ENCODE results near the gene THAP10.
"Not testable (repeated sequence)": the region's sequence is repeated elsewhere in the genome, so short reads cannot be mapped to it uniquely, and the experiment has no call there.

The THAP10 gene

GRCh38 chr15:70876683-70877082, 15.6 kb downstream of the THAP10 start:
- DNase-seq (ENCODE audit: low spot score) = no peak

DNA sequence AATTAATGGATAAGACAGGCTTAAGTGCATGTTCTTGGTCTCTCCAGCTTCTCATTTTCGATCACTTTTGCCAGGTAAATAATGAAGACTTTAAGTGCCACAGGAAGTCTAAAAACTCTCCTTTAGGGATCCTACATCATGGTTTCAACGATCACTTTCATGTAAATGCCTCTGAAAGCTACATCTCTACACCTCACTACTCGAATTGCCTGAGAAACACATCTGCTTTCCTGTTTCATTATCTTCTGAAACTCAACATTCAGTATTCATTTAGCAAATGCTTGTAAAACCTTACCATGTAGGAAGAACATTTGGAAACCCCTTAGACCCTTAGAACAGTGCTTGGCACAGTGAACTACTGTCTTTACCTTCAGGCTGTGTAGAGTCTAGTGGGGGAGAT, 16.2 kb downstream of the THAP10 start:
- no peak for DNase-seq (ENCODE audit: low spot score)

DNA sequence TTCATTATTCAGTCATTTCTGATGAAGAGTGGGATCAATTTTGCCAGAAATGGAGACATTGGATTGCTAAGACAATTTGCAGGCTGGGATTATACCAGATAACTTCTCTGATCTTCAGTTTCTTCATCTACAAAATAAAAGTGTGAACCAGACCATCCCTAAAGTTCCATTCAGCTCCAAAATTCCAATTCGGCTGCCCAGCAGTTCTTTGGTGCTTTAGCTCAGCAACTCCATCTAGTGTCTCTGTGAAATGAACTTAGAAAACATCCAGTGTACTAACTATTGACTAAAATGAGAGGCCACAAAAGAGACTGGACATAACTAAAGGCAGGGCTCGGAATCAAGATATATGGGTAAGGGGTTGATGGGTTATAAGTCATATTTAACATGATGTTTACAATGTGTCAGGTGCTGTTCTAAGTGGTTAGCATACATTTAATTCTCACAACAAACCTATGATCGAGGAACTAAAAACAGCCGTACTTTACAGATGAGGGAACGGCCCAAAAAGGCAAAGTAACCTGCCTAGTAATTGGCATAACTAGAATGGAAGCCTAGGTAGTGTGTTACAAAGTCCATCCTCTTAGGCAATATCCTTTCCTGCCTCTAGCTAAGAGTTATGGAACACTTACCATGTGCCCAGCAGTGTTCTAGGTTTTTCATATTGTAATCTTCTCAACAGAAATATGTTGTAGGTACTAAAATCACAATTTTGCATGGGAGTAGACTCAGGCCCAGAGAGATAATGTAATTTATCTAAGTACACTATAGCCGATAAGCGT, 17.0 kb downstream of the THAP10 start:
- DNase-seq (ENCODE audit: low spot score) = no peak

DNA sequence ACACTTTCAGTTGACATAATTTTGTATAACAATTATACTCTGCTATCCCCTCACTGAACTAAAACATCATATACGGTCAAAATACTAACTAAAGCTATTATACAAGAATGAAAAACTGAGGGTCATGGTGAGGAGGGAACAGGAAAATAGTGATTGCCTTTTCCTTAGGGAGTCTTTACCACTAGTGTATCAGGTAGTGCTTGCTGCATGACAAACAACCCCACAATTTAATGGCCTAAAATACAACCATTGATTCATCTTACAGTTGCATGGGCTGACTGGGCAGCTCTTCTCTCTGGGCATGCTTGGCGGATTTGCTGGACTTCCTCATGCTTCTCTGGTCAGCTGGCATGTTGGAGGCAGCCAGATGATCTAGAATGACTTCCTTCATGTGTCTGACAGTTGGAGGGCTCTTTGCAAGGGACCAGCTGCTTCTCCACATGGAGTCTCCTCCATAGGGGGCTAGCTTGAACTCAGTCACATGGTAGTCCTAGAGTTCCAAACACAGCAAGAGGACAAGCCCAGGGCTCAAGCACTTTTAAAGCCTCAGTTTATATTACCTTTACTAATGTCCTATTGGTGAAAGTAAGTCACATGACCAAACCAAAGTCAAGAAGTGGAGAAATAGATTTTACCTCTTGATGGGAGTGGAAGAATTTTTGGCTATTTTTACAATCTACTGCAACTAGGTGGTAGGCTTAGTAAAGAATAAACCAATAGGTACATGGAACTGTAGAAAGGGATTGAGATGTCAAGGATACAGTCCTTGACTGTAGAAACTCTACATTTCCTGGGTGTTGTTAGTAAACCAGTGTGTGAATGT, 18.8 kb downstream of the THAP10 start:
- DNase-seq (ENCODE audit: low spot score) = no peak

GRCh38 chr15:70871490-70871889, 20.7 kb downstream of the THAP10 start:
- DNase-seq (ENCODE audit: low spot score) = not testable (repeated sequence)

DNA sequence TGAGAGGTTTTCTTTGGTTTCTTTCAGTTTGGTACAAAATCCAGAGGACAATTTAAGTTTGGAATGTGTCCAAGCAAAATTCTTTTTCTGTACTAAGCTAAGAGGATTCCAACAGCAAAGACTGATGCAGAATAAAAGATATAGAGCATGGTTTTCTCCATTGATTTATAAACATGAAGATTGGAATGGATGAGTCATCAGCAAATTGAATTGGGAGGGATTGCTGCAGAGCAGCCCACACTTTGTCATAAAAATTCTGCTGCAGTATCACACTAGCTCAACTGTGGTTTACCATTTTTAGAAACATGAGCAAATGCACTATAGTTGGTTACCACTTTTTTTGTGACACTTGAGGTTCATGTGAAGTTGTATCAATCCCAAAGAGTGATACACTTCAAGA, 22.2 kb downstream of the THAP10 start:
- DNase-seq (ENCODE audit: low spot score) = no peak

GRCh38 chr15:70869346-70869745, 22.9 kb downstream of the THAP10 start:
- no peak for DNase-seq (ENCODE audit: low spot score)

DNA sequence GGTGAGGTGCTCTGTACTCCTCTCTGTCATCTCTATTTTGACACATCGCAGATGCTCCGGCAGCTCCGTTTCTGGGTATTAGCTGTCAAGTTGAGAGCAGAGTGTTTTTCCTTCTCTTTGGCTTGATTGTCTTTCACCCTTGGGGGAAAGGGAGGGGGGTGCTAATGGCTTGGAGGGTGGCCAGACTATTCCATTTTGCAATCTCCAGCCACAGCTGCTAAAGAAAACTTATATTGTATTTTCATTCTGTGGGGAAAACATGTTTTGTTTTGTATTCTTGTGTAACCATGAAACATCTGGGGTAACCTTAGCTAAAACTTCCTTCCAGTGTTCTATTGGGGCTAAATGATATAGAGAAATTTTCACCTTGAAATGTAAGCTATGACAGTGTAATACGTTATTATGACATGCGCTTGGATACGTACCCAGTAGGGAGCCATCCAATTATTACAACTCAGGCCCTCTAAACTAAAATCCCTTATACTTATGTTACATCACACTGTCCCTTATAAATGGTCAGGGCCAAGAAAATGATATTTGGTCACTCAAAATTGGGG, 24.2 kb downstream of the THAP10 start:
- DNase-seq (ENCODE audit: low spot score) = no peak

DNA sequence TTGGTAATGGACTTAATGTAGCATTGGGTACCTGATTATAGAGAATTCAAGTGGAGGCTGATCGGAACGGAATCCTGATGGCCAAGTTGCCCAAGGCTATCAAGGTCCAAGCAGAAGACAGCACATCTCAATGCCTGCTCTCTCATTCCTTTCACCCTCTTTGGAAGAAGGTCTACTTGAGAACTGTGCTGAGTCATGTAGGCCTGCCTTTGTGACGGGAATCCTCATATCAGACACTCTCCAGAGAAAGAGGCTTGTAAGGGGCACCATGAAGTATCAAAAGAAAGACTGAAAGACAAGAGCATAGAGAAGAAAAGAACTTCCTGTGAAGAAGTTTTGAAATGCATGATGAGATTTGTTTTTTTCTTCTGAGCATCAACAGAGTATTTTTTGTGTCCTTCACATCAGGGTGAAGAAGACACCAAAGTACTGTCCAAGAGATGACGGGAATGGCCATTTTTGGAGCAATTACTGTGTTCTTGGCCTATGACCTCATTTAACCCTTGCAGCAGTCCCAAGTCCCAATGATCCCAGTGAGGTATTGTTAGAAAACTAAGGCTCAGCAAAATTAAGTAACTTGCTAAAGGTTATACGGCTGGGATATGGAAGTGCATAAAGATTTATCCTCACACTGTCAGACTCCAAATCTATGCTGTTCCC, 25.1 kb downstream of the THAP10 start:
- DNase-seq (ENCODE audit: low spot score) = no peak

- no peak for DNase-seq (ENCODE audit: low spot score)
Observed at GRCh38 chr15:70863450-70864218, 28.6 kb downstream of the THAP10 start.

DNA sequence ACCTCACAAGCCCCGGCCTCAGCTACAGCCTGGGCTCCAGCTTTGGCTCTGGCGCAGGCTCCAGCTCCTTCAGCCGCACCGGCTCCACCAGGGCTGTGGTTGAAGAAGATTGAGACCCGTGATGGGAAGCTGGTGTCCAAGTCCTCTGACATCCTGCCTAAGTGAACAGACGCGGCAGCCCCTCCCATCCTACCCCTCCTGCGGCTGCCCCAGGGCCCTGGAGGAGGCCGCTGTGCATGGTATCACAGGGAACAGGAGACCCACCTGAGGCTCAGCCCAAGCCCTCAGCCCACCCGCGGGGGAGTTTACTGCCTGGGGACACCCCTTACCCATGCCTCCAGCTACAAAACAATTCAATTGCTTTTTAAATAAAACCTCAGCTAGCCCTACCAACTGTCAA, 32.2 kb downstream of the THAP10 start:
- DNase-seq (ENCODE audit: low spot score) = no peak

DNA sequence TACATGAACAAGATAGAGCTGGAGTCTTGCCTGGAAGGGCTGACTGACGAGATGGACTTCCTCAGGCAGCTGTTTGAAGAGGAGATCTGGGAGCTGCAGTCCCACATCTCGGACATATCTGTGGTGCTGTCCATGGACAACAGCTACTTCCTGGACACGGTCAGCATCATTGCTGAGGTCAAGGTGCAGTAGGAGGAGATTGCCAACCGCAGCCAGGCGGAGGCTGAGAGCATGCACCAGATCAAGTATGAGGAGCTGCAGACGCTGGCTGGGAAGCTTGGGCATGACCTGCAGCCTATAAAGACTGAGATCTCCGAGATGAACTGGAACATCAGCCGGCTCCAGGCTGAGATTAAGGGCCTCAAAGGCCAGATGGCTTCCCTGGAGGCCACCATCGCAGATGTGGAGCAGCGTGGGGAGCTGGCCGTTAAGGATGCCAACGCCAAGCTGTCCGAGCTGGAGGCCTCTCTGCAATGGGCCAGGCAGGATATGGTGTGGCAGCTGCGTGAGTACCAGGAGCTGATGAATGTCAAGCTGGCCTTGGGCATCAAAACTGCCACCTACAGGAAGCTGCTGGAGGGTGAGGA, 32.8 kb downstream of the THAP10 start:
- no peak for DNase-seq (ENCODE audit: low spot score)

- not testable (repeated sequence) for DNase-seq (ENCODE audit: low spot score)
Observed at GRCh38 chr15:70858614-70859321, 33.5 kb downstream of the THAP10 start.

- no peak for DNase-seq (ENCODE audit: low spot score)
Observed at GRCh38 chr15:70857562-70858285, 34.5 kb downstream of the THAP10 start.

DNA sequence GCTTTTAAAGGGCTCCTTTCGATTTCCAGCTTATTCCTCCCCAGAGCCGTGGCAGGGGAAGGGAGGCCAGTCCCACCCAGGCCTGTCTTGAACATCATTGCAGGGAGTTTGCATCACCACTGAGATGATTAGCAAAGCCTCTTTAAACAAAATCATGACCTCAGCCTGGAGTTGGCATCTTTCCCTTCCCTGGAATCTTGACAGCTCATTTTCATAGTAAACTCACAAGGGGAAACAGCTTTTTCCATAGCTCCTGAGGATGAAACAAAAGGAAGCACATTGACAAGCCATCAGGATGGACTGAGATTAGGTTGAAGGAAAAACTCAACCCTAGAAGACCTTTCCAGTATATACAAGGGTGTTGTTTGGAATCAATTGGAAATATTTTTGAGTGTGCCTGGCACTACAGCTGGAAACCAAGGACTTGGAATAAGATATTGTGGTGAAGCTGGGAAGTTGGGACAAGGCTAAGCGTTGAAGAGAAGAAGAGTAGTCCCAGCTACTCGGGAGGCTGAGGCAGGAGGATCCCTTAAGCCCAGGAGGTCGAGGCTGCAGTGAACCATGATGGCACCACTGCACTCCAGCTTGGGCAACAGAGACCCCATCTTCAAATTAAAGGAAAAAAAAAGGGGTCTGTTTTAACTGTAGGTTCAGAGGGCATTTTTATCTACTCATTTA, 35.2 kb downstream of the THAP10 start:
- DNase-seq (ENCODE audit: low spot score) = no peak

DNA sequence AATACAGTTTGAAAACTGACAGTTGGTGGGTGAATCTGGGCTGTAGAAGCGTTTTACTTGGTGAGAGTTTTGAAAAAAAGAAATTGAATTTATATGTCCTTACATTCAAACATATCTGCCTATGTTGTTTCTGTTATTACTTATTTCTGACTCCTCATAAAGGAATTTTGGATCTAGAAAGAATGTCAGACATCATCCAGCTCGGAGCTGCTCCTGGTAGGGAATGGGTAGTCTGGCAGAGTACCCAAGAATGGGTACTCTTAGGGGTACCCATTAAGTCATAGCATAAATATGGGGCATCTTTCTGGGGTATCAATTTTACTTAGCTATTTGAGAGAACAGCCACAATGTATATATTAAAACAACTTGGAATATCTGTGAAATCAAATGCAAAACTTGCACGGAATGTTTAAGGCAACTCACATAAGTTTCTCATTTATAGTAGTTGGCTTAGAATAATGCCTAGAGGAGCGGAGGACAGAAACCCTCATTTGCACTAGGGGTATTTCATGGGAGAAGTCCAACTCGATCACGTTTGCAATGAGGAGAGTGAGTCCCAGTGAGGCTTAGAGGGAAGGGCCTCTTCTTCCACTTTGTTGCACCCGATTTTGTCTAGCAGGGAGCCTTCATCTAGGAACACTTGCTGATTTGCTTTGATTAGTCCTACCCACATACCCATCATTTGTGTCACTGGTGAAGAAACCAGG, 35.9 kb downstream of the THAP10 start:
- no peak for DNase-seq (ENCODE audit: low spot score)

DNA sequence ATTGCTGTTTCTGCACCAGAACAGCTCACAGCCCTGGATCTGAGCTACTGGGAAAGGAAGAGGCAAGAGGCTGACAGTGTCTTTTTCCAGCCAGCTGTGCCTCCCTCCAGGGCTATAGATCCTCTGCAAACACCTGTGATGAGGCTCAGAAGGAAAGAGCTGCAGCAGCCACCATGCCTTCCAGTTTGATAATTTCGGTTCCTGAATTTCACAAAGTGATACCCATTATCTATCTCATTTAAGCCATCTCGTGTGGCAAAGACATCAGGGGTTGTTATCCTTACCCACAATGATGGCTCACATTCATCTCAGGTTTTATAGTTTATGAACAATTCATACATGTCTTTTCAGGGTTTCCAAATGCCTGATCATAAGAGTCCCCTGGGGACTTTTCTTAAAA, 36.5 kb downstream of the THAP10 start:
- DNase-seq (ENCODE audit: low spot score) = no peak

GRCh38 chr15:70854666-70854976, 37.6 kb downstream of the THAP10 start:
- DNase-seq (ENCODE audit: low spot score) = peak; percentile 37
